ENCODE data around the gene IDH3G.

DNA sequence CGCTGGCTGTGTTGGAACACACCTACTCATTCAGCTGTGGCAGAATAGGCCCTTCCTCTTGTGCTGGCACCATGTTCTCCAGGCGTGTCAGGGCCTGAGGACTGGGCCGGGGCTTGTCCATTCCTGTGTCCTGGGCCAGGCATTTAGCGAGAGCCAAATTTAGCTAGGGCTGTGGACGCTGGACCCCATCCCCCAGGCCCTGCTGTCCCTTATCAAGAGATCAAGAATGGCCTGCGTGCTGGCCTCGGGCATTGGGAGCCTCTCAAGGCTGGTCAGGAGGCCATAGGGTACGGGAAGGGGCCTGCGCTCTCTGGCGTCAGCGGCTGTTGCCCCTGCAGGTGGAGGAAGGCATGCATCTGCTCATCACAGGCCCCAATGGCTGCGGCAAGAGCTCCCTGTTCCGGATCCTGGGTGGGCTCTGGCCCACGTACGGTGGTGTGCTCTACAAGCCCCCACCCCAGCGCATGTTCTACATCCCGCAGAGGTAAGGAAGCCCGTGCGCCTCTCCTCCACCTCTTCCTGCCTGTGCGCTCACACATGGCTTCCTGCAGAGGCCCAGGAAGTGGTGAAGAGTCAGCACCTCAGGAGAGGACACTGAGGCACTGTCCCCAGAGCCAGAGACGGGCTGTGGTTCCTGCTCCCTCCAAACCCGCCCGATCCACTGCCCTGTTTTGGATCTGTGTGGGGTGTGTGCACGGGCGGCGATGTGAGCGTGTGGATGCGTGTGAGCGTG lies 54.3 kb downstream of the IDH3G start:
- TF ChIP-seq, protein P1, sequence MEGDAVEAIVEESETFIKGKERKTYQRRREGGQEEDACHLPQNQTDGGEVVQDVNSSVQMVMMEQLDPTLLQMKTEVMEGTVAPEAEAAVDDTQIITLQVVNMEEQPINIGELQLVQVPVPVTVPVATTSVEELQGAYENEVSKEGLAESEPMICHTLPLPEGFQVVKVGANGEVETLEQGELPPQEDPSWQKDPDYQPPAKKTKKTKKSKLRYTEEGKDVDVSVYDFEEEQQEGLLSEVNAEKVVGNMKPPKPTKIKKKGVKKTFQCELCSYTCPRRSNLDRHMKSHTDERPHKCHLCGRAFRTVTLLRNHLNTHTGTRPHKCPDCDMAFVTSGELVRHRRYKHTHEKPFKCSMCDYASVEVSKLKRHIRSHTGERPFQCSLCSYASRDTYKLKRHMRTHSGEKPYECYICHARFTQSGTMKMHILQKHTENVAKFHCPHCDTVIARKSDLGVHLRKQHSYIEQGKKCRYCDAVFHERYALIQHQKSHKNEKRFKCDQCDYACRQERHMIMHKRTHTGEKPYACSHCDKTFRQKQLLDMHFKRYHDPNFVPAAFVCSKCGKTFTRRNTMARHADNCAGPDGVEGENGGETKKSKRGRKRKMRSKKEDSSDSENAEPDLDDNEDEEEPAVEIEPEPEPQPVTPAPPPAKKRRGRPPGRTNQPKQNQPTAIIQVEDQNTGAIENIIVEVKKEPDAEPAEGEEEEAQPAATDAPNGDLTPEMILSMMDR (IDR thresholded peaks at IDR 0.05 in 8 of 11, conservative IDR thresholded peaks at IDR 0.05 in 3 of 11): no peak
- TF ChIP-seq POLR2A (IDR thresholded peaks at IDR 0.05) (no peak), POLR2AphosphoS5 (IDR thresholded peaks at IDR 0.05) (peak in 2 of 3 donors; percentile 31 to 53)

Measured in spleen (tissue), 7 donors.